ENCODE measurements around the gene ARAP1.

GRCh38 chr11:72639502-72640375 lies 112.5 kb downstream of the ARAP1 start:
- TF ChIP-seq CTCF (conservative IDR thresholded peaks at IDR 0.05 in 1 of 2, IDR thresholded peaks at IDR 0.05 in 1 of 2; ENCODE audit: low read depth in 1 of 2, low read length in 2 of 2) (no peak), EZH2 (IDR thresholded peaks at IDR 0.05; ENCODE audit: low read length, missing control alignments) (no peak)
